SIG-M5 (cell line): ENCODE measurements around the gene STUB1.
"Not testable (repeated sequence)": the region's sequence is repeated elsewhere in the genome, so short reads cannot be mapped to it uniquely, and the experiment has no call there.

Experiments
- DNase-seq: peaks from one replicate; lab custom pipeline; 2025; lab: John Stamatoyannopoulos, UW

STUB1 gene

DNA sequence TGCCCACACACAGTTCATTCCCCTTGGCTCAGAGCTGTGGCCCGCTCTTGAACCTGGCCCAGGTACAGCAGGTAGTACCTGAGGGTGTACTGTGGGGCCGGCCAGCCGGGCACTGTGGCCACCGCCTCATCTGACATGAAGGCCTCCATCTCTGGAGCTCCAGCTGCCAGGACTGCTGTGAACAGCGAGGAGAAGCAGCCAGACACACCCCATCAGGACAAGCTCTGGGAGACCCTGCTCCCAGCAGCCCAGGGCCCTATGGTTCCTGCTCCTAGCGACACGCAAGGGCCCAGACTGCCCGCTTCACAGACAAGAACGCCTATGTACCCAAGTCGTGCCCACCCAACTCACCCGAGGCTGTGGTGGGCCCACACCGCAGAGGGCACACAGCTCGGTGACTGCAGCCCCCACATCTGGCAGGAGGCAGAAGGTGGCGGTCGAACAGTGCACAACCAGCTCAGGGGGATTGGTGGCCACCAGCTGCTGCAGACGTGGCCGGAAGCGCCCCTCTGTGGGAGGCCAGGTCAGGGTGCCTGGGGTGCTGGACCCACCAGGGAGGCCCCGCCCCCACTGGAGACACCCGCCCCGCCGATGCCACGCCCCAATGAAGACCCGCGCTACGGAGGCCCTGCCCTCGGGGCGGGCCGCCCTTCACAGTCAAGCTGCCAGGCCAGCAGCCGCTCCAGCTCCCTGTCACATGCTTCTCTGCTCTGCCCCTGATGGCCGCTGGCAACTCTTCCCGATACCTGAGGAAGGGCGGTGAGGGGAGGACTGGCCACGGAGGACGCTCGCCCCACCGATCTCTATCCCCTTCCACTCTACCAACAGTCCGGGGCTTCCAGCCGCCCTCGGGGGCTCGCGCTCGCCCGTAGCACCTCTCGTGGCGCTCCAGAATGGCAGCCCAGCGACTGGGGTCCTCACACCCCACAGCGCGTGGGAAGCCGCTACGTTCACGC, 1.1 kb upstream of the STUB1 start:
- no peak for DNase-seq

DNA sequence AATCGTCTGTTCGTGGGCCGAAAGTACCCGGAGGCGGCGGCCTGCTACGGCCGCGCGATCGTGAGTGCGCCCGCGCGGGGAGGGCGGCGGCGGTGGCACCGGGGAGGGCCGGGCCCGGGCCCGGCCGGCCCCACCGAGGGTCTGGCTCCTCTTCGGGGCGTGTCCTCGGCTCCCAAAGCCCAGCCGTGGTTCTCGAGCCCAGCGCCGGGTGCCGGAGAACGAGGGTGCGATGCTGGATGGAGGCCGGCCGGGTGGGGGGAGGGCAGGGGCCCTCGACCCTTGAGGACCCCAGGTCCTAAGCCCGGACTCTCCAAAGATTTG, 375 bp downstream of the STUB1 start:
- DNase-seq = no peak

DNA sequence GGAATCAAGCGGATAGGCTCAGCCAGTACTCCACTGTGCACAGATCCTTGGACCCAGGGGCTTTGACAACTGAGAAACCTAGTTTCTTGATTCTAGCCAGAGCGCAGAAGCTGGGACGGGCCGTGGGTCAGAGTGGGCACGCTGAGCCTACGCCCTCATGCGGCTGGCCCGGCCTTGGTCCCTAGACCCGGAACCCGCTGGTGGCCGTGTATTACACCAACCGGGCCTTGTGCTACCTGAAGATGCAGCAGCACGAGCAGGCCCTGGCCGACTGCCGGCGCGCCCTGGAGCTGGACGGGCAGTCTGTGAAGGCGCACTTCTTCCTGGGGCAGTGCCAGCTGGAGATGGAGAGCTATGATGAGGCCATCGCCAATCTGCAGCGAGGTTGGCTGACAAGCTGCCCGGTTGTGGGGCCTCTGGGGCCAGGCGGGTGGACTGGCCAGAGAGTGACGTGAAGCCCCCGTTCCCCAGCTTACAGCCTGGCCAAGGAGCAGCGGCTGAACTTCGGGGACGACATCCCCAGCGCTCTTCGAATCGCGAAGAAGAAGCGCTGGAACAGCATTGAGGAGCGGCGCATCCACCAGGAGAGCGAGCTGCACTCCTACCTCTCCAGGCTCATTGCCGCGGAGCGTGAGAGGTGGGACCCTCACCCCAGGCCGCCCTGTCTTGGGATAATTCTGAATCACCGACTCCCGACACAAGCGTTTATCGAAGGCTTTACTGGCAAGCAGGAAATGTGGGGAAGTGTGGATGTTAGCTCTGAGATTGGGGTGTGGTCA, 946 bp downstream of the STUB1 start:
- DNase-seq = no peak

DNA sequence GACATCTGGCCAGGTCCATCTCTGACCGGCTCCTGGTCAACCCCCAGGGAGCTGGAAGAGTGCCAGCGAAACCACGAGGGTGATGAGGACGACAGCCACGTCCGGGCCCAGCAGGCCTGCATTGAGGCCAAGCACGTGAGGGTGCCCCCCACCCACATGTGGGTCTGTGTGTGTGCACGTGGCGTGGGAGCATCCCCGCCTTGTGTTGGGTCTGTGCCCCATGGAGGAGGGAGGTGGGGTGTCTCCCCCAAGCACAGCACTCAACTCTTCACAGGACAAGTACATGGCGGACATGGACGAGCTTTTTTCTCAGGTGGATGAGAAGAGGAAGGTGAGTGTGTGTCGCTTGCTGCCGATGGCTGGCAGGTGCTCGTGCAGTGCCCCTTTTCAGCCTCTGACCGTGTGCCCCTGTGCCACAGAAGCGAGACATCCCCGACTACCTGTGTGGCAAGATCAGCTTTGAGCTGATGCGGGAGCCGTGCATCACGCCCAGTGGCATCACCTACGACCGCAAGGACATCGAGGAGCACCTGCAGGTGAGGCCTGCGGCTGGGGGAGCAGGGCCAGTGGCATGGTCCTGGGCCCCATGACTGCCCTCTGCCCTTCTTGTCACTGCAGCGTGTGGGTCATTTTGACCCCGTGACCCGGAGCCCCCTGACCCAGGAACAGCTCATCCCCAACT, 1.7 kb downstream of the STUB1 start:
- DNase-seq = no peak

DNA sequence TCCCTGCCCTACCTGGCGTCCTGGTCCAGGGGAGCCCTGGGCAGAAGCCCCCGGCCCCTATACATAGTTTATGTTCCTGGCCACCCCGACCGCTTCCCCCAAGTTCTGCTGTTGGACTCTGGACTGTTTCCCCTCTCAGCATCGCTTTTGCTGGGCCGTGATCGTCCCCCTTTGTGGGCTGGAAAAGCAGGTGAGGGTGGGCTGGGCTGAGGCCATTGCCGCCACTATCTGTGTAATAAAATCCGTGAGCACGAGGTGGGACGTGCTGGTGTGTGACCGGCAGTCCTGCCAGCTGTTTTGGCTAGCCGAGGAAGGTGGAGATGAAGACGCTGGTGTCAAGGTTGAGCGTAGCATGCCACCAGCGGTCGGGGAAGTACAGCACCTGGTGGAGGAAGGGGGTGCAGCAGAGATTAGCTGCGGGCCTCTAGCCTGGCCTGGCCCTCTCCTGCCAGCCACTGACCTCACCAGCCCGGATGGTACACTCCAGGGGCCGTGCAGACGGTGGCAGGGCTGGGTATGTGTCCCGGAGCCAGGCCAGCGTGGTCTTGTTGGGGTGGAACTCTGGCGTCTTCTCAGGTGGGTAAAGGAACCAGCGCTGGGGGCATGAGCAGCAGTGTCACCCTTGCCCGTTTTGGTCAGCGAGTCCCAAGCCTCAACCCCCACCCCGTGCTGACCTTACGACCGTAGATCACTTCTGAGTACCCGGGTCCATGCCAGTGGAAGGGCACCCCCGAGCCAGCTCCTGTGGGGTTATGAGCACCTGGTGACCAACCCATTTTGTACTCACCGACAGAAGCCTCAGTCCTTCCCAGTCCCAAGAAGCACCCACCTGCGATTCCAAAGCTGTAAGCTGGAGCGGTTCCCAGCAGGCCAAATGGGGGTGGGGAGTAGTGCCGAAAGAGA, 2.5 kb downstream of the STUB1 start:
- DNase-seq = no peak

DNA sequence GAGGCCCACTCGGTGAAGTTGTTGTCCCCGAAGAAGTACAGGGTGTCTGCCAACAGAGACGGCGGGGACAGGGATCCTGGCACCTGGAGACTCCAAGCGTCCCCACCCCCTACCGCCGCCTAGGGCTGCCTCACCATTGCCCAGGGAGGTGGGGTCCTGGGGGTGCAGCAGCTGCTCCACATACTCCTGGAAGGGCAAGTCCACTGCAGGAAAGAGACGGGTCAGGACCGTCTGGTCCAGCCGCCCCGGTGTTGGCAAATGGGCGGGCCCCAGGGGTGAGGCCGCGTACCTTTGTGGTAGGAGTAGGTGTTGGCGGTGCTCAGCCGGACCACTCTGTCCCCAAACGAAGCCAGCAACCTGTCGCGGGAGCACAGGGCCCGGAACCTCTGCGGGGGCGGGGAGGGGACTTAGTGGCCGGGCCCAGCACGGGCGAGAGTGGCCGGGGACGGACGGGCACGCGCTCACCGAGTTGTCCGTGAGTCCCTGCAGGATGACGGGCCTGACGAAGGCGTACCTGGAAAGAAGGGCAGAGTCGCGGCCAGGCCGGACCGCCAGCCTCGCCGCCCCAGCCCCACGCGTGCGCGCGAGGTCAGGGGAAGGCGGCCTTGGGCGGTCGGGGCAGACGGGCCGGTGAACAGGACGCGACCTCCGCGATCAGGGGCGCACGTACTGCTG, 3.3 kb downstream of the STUB1 start:
- no peak for DNase-seq

DNA sequence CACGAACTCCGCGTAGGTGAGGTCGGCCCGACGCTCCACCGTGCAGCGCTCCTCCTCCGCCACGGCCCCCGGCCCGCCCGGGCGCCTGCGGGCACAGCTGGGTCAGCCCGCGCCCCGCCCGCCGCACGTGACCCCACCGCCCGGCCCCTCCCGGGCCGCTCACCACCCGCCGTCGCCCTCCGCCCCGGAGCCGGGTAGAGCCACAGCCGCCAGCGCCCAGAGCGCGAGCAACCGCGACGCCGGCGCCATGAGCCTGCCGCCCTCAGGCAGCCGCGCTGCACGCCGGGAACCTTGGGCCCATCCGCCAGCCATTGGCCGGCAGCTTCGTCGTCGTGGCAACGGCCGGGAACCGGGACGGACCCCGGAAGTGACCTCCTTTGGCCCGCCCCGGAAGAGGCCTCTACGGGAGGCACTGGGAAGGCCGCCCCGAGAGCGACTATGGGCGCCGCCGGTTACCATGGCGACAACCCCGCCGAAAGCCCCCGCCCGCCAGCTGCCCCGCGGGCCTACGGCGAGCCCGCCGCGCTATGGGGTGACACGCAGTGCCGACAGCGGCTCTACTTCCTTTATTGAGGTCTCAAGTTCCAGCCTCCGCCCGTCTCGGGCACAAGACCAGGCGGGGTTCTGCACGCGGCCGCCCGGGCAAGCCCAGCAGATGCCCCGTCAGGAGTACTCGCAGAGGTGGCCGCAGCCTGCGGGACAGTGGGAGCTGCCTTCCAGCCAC, 4.0 kb downstream of the STUB1 start, which contains the start of gene JMJD8:
TSS of gene JMJD8 (minus strand) at position 264 of the 724 bp plus-strand sequence. CDS start at position 249, 15 bp downstream.
- DNase-seq = peak; percentile 75

DNA sequence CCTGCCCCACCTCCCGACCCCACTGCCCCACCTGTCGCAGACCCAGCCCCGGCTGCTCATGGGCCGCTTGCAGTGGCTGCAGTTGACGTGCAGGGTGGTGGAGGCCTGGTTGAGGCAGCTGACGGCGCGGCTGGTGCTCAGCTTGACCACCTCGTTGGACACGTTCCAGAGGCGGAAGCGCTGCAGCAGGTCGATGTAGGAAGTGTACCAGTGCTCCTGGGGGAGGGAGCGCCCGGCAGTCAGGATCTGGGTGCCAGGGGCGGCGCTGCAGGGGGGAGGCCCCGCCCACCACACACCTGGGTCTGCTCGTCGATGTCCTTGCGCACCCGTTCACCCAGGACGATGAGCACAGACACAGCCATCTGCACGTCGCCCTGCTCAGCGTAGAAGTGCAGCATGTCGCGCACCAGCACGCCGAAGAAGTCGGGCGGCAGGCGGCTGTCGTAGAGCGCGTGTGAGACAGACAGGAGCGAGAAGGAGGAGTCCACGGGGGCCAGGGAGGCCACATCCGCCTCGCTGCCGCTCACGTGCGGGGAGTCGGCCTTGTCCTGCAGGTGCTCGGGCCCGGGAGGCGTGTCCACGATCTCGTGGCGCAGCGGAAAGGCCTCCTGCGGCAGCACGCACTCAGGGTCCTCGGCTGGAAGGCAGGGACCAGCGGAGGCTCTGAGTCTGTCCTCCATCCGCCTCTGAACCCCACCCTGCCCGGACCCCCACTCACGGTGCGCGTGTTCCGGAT, 4.9 kb downstream of the STUB1 start:
- DNase-seq = no peak

DNA sequence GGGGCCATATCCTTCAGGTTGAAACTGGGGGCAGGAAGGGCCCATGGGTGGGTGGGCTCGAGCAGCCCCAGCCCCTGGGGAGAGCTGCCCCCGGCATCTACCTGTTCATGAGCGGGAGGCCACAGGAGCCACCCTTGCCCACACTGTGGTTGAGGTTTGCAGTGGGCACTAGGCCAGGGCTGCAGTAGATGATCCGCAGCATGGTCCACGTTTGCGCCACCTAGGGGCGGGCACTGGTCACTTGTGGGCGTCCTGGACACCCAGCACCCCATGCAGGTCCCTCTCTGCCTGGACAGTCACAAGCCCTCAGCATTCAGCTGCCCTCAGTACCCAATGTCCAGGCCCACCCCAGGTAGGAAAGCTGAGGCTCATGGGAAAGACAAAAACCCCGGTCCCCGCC, 5.8 kb downstream of the STUB1 start:
- no peak for DNase-seq

DNA sequence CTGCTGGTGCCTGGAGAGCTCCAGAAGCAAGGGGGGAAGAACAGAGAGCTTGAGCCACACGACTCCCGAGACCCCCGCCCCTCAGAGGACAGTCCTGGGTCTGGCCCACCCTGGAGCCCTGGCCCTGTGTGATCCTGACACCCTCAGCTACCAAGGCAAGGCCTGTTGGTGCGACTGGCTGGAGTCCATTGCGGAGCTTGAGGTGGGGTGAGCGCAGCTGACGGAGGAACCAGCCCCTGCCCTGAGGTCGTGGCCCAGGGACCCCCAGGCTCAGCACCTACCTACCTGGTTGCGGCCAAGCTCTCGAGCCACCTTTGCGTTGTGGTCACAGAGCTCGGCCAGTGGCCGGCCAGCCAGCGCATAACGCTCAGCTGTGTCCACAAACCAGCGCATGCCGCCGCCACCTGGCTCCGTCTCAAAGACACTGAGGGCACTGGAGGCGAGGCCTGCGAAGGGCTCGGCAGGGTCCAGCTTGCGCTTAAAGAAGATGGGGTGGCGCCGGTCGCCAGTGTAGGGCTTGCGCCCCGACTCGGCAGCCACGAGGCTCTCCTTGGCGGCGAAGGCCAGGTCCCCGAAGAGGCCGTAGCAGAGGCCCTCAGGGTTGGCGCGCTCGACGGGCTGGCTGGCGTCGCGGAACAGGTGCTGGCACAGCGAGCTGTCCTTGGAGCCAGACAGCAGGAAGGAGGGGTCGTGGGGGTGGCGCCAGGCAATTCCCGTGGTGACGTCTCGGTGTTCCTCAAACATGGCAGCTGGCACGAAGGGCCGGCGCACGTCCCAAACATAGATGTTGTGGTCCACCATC, 6.5 kb downstream of the STUB1 start:
- no peak for DNase-seq

DNA sequence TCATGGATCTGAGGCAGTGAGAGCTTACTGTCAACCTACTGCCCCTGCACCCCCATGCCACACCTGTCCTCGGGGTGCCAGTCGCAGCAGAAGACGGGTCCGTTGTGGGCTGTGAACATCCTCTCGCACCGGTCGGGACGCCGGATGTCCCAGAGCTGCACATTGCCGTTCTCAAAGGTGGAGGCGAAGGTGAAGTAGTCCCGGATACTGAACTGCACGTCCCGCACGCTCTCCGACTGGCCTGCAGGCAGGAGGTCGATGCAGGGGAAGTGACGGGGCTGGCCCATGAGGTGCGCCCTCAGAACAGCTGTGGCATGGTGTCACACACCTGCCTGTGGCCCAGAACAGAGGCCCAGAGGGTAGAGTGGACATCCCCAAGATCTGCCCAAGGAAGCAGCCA, 7.3 kb downstream of the STUB1 start:
- DNase-seq = no peak

DNA sequence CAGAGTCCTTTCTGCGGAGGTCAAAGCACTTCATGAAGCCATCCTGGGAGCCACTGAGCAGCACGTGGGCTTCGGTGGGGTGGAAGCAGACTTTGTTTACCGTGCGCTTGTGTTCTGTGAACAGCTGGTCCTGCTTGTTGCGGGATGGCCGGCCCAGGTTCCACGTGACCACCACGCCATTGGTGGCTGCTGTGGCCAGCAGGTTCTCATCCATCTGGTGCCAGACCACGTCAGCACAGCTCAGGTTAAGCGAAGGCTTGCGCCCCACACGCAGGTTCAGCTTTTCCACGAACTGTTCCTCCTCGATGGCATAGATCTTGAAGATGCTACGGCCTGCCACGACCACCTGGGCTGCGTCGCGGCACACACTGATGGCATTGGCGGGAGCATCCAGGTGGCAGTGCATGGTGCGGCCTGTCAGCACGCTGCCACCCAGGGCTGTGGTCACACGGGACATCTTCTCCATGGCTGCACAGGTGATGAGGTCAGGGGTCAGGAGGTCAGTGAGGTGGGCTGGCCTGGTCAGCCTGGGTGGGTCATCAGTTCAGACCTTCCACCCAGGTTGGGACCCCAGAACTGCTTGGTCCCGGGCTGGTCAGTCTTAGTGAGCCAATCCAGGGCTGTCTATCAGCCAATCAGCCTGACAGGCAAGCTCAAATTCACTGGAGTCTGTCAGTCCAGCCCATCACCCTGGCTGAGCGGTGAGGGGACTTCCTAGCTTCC, 9.1 kb downstream of the STUB1 start:
- DNase-seq = no peak

DNA sequence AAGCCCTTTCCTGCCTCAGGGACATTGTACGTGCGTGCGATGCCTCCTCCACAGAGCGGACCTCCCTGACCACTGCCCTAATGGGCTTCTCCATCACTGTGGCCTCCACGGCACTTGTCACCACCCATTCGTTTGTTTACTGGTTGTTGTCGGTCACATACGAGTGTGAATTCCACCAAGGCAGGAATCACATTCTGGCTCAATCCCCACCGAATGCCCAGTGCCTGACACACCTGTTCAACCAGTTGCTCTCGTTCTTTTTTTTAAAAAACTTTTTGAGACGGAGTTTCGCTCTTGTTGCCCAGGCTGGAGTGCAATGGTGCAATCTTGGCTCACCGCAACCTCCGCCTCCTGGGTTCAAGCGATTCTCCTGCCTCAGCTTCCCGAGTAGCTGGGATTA, 11.0 kb downstream of the STUB1 start:
- DNase-seq = not testable (repeated sequence)

DNA sequence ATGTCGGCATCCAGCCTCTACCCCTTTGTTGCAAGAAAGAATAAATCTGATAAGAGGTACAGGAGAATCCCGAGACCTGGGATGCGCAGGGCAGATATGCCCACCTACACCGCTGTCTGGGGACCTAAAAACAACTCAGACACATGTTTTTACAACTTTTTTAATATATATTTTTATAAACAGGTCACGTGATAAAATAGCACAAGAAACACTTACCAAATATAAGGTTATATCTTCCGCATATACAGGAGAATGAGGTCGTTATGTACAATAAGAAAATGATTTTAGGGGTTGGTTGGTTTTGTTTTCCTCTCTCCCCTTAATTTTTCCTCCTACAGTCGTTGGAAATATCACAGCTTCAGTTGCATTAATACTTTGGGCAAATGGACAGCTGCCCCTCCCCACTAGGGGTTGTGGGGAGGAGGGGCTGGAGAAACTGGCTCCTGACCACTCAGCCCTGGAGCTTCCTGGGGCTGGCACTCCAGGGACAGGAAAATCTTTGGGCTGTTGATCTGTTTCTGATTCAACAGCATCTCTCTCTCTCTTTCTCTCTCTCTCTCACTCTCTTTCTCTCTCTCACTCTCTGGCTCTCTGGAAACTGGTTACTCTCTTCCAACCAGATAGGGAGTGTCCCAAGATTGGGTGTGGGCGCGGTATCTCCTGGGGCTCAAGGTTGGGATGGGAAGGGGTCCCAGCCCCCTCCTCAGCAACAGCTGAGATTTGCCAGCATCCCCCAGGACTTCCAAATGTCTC, 12.3 kb downstream of the STUB1 start:
- no peak for DNase-seq

DNA sequence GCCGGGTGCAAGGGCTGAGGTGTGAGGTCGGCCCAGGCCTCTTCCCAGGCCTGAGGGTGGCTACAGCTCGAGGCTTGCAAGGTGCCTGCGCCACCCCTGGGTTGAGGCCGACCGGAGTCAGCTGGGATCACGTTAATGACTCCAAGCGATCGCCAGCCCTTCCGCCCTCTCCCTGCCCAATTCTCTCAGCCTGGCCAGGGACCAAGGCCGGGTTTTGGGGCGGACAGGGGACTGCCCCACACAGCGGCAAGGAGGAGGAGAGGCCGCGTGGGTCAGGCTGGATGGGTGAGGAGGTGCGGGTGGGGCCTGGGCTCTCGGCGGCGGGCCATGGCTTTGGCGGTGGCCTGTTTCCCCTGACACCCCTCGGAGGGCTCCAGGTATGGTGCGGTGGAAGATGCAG, 13.2 kb downstream of the STUB1 start:
- DNase-seq = no peak

DNA sequence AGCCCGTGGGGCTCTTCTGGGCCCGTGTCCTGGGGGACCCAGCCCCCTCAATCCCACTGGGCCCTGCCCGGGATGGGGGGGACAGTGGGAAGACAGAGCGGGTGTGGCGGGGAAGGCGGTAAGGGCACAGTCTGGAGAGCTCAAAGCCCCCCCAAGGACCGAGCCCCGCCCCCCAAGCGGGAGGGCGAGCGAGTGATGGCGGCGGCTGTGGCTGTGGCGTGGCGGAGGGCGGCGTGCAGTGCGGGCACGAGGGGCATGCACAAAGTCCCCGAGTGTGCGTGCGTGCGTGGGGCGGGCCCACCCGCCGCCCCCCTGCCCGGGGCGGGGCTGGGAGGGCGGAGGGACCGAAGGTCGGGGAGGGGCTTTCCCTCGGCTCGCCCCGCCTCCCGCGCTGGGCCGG, 13.6 kb downstream of the STUB1 start:
- DNase-seq = no peak

DNA sequence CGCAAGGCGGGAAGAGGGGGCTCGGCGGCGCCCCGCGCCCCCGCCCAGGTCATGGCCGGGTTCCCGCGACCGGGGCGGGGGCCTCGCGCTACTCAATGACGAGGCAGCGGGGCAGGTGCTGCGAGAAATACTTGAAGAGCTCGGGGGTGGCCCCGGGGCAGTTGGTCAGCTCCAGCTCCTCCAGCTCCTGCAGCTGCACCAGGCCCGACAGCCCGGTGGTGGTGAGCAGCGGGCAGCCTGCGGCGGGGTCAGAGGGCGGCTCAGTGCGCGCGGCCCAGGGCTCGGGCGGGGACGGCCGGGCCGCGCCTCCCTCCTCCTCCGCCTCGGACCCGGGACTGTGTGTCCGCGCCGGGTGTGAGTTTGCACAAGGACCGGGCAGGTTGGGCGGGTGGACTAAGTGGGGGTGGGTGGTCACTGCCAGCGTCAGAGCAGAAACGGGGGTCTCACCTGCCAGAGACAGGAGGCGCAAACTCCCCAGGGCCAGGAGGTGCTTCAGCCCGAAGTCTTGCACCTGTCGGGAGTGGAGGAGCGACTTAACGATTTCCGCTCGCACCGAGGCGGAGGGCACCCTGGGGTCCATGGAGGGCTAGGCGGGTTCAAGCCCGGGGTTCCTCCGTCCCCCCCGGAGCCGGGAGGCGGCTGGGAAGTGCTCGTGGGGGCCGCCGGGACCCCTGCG, 14.1 kb downstream of the STUB1 start:
- no peak for DNase-seq
